Measurements from ENCODE around the gene WFIKKN2. TPM values are rescaled to one million over a fixed set of nuclear protein-coding genes. Genes with fewer than 3 reads are reported as not detected.

Gene WFIKKN2
- total RNA-seq, 4 donors from 2014 or later = 0.73 to 6.0 TPM; not detected in 2

DNA sequence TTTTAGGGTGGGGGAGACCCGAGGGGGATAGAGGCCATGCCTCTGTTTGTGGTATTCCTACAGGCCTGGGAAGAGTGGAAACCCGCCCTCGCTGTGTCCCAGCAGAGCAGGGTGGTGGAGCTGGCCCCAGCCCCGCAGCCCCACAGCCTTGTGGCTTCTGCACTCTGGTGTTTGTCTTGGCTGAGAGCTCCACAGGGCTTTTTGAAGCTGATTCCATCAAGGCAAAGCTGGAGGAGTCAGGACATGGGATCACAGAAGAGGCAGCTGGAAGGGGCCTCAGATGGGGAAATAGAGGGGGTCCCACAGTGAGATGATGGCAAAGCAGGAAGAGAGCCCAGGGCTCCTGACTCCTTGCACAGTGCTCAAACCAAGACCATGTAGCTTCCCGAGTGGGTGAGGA is 5.0 kb upstream of the WFIKKN2 start:
- TF ChIP-seq POLR2A (IDR thresholded peaks at IDR 0.05) = no peak
- TF ChIP-seq, protein P1, sequence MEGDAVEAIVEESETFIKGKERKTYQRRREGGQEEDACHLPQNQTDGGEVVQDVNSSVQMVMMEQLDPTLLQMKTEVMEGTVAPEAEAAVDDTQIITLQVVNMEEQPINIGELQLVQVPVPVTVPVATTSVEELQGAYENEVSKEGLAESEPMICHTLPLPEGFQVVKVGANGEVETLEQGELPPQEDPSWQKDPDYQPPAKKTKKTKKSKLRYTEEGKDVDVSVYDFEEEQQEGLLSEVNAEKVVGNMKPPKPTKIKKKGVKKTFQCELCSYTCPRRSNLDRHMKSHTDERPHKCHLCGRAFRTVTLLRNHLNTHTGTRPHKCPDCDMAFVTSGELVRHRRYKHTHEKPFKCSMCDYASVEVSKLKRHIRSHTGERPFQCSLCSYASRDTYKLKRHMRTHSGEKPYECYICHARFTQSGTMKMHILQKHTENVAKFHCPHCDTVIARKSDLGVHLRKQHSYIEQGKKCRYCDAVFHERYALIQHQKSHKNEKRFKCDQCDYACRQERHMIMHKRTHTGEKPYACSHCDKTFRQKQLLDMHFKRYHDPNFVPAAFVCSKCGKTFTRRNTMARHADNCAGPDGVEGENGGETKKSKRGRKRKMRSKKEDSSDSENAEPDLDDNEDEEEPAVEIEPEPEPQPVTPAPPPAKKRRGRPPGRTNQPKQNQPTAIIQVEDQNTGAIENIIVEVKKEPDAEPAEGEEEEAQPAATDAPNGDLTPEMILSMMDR (IDR thresholded peaks at IDR 0.05) = no peak
- no peak for DNase-seq
- Histone ChIP-seq H3K27ac (no peak overlapping the region), H3K4me3 (no peak overlapping the region), H3K27me3 (no peaks in the 10 kb centered on the region), H3K36me3 (no peaks in the 10 kb centered on the region), H3K9me3 (no peaks in the 10 kb centered on the region), H3K4me1 (no peaks in the 10 kb centered on the region)
- intact Hi-C loops (cut with DNase I; ENCODE audit: low total_unique reads) = no loop called here

DNA sequence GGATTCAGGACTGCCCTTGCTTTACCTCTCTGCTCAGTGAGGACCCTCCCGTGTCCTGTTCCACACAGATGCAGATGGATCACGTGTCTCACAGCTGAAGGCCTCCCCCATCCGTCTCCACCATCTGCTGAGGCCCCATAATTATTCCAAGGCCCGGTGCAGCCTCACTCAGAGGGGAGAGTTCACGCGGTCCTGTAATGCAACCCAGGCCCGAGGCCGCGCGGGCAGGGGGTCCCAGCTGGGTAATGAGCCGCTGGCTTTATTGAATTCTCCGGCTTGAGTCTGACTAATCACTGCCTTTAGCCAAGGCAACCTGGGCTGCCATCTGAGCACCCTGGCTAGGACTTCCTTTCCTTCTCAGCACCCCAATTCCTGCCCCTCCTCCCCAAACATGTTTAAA is 4.4 kb upstream of the WFIKKN2 start:
- no peaks in the 10 kb centered on the region for H3K9me3 ChIP-seq
- no peaks in the 10 kb centered on the region for H3K4me1 ChIP-seq
- intact Hi-C loops (cut with DNase I; ENCODE audit: low total_unique reads) = no loop called here
- no peak overlapping the region for H3K27ac ChIP-seq
- H3K36me3 ChIP-seq = no peaks in the 10 kb centered on the region
- H3K27me3 ChIP-seq = no peaks in the 10 kb centered on the region
- no peak overlapping the region for H3K4me3 ChIP-seq
- TF ChIP-seq, protein P1 (IDR thresholded peaks at IDR 0.05) = no peak
- TF ChIP-seq POLR2A (IDR thresholded peaks at IDR 0.05) = no peak
- DNase-seq = no peak

DNA sequence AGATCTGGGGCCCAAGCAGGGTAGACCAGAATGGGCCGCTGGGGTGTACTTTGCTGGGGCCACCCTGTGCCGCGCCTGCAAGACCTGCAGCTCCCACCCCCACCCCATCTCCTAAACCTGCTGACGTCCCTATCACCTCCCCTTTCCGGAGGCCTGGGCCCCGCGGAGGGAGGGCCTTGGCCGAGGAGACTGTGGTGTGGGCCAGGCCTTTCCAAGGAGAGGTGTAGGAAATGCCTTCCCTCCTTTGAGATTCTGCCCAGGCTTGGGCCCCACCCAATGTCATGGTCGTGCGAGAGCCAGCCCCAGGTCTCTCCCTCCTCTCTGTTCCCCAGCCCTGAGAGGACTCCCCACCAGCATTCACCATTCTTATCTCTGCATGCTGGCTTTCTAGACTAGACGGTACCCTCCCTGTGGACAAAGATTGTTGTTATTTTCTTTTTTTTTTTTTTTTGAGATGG is 3.9 kb upstream of the WFIKKN2 start:
- Histone ChIP-seq H3K4me1 (no peaks in the 10 kb centered on the region), H3K4me3 (no peak overlapping the region), H3K36me3 (no peaks in the 10 kb centered on the region), H3K9me3 (no peaks in the 10 kb centered on the region), H3K27me3 (no peaks in the 10 kb centered on the region), H3K27ac (no peak overlapping the region)
- intact Hi-C loops (cut with DNase I; ENCODE audit: low total_unique reads) = no loop called here
- TF ChIP-seq, protein P1 (IDR thresholded peaks at IDR 0.05) = no peak
- TF ChIP-seq POLR2A (IDR thresholded peaks at IDR 0.05) = no peak
- DNase-seq = no peak

DNA sequence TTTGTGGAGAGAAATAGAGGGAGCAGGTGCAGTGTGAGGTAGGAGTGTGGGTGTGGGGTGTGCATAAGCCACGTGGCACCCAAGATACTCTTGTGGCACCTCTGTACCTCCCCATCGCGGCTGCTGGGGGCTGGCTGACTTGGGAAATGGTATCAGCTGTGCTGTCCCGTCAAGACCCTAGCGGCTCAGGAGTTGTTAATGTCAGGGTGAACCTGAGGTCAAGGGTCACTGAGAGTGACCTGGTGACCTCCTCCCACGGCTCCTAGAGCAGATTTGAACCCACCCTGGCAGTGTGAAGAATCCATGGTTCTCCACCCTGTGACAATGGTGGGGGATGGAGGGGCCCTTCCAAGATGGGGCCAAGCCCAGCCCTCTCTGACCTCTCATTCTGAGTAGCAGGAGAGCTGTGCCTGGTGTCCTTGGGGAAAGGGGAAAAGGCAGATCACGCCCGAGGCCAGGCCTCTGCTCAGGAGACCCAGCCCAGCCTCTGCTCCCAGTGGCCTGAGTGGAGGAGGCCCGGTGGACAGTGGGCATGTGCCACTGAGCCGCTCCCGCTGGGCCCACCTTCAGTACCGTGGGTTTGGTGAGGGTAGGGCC is 3.0 kb upstream of the WFIKKN2 start:
- H3K27ac ChIP-seq = no peak overlapping the region
- no peaks in the 10 kb centered on the region for H3K36me3 ChIP-seq
- no peak overlapping the region for H3K4me3 ChIP-seq
- no peak for DNase-seq
- intact Hi-C loops (cut with DNase I; ENCODE audit: low total_unique reads) = no loop called here
- no peaks in the 10 kb centered on the region for H3K27me3 ChIP-seq
- H3K4me1 ChIP-seq = no peaks in the 10 kb centered on the region
- no peaks in the 10 kb centered on the region for H3K9me3 ChIP-seq
- no peak for TF ChIP-seq POLR2A (IDR thresholded peaks at IDR 0.05)

DNA sequence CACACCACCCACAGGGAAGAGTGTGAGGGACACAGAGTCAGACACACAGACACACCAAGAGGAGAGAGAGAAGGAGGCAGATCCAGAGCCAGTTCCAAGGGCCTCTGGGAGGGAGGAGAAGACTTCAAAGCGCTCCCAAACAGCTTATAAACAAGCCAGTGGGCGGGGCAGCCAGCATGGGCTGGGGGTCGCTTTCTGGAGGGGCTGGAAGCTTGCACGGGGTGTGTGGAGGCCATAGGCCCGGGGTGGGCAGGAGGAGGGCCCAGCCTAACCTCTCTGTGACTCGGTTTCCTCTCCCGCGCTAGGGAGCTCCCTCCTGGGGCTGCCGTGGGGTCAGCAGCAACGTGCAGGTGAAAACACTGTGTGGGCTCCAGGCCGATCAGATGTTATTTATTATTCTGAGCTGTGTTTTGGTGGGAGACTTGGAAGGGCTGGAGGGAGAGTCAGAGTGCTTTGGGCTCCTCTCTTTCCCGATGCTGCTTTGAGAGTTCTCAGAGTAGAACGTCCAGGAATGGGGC is 2.5 kb upstream of the WFIKKN2 start:
- no peaks in the 10 kb centered on the region for H3K27me3 ChIP-seq
- DNase-seq = no peak
- H3K36me3 ChIP-seq = no peaks in the 10 kb centered on the region
- intact Hi-C loops (cut with DNase I; ENCODE audit: low total_unique reads) = no loop called here
- H3K4me1 ChIP-seq = no peaks in the 10 kb centered on the region
- no peaks in the 10 kb centered on the region for H3K9me3 ChIP-seq
- H3K27ac ChIP-seq = no peak overlapping the region
- no peak for TF ChIP-seq POLR2A (IDR thresholded peaks at IDR 0.05)
- TF ChIP-seq, protein P1 (IDR thresholded peaks at IDR 0.05) = no peak
- H3K4me3 ChIP-seq = no peak overlapping the region

Measured in uterus (tissue), 4 donors.